ENCODE results near the gene ADAD2.
"Not testable (repeated sequence)": the region's sequence is repeated elsewhere in the genome, so short reads cannot be mapped to it uniquely, and the experiment has no call there.

The ADAD2 gene

GRCh38 chr16:84196727-84197394 is 5.9 kb downstream of the ADAD2 start:
- DNase-seq: no peak

GRCh38 chr16:84197466-84198128 is 6.6 kb downstream of the ADAD2 start:
- DNase-seq: no peak

GRCh38 chr16:84198401-84198800 is 7.4 kb downstream of the ADAD2 start:
- DNase-seq: no peak

- no peak for DNase-seq
These were observed 8.1 kb downstream of the ADAD2 start for GRCh38 chr16:84199097-84199496.

- DNase-seq: no peak
These were observed 8.9 kb downstream of the ADAD2 start for GRCh38 chr16:84199861-84200260.

GRCh38 chr16:84204551-84204950 is 13.6 kb downstream of the ADAD2 start:
- not testable (repeated sequence) for DNase-seq

- not testable (repeated sequence) for DNase-seq
These were observed 14.2 kb downstream of the ADAD2 start for GRCh38 chr16:84205123-84205522.

GRCh38 chr16:84205976-84206691 is 15.2 kb downstream of the ADAD2 start:
- no peak for DNase-seq

- no peak for DNase-seq
These were observed 16.3 kb downstream of the ADAD2 start for GRCh38 chr16:84207251-84207650.

GRCh38 chr16:84207879-84208278 is 16.9 kb downstream of the ADAD2 start:
- DNase-seq: no peak

- no peak for DNase-seq
These were observed 19.0 kb downstream of the ADAD2 start for GRCh38 chr16:84209989-84210388.

- no peak for DNase-seq
These were observed 21.2 kb downstream of the ADAD2 start for GRCh38 chr16:84212154-84212553.

GRCh38 chr16:84212631-84213030 is 21.7 kb downstream of the ADAD2 start:
- no peak for DNase-seq

GRCh38 chr16:84214451-84215066 is 23.6 kb downstream of the ADAD2 start:
- no peak for DNase-seq

GRCh38 chr16:84215531-84215930 is 24.6 kb downstream of the ADAD2 start:
- no peak for DNase-seq

- not testable (repeated sequence) for DNase-seq
These were observed 25.2 kb downstream of the ADAD2 start for GRCh38 chr16:84216144-84216543.

- DNase-seq: no peak
These were observed 27.3 kb downstream of the ADAD2 start for GRCh38 chr16:84218176-84218823.

- no peak for DNase-seq
These were observed 28.0 kb downstream of the ADAD2 start for GRCh38 chr16:84218956-84219355.

- no peak for DNase-seq
These were observed 29.9 kb downstream of the ADAD2 start for GRCh38 chr16:84220851-84221250.

- DNase-seq: no peak
These were observed 32.5 kb downstream of the ADAD2 start for GRCh38 chr16:84223456-84223855.

- DNase-seq: no peak
These were observed 33.6 kb downstream of the ADAD2 start for GRCh38 chr16:84224554-84224953.

GRCh38 chr16:84225126-84225525 is 34.2 kb downstream of the ADAD2 start:
- DNase-seq: no peak

GRCh38 chr16:84225571-84225970 is 34.6 kb downstream of the ADAD2 start:
- no peak for DNase-seq

Data from stimulated activated CD4-positive, alpha-beta T cell treated with anti-CD3 and anti-CD28 coated beads, Interleukin-4, amount 100 ng/mL, for 24 hours (primary cell).